GM12892 (cell line): ENCODE measurements around the gene CCR1.

ENCODE experiments used
- DNase-seq: peaks from one replicate; pipeline ENCODE4 v3.0.0; 2011; ENCODE audit not compliant: insufficient read length
- FAIRE-seq: peaks from 2 replicates; lab custom pipeline; 2011; peaks lifted over from hg19 to GRCh38; lab: Jason Lieb, UNC
- POLR2A ChIP-seq: IDR thresholded peaks from 2 replicates; pipeline ENCODE4 v1.6.1; 2011; ENCODE audit warnings: low read depth, low read length, control low read depth
- POLR2AphosphoS5 ChIP-seq: IDR thresholded peaks from 2 replicates; pipeline ENCODE4 v1.6.1; 2011; ENCODE audit warnings: low read depth, low read length, control low read depth
- TAF1 ChIP-seq: IDR thresholded peaks from 2 replicates; pipeline ENCODE4 v1.6.1; 2011; ENCODE audit warnings: low read depth, mild to moderate bottlenecking, control low read depth, low read length, borderline replicate concordance

Gene CCR1

DNA sequence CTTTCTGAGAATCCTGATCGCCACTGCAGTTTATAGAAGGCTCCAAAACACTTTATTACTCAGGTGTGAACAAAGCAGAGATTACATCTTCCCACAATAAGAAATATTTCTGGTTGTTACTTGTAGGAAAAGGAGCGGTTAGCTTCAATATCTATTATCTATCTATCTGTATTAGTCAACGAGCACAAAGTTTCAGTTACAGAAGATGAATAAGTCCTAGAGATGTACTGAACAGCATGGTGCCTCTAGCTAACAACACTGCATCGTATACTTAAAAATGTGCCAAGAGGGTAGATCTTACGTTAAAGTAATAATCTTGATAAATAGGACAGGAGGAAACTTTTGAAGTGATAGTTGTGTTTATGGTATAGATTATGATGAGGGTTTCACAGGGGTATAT, 23.2 kb upstream of the CCR1 start:
- DNase-seq, result no peak
- TF ChIP-seq POLR2AphosphoS5 (no peak), POLR2A (no peak), TAF1 (no peak)
- FAIRE-seq, result no peak

DNA sequence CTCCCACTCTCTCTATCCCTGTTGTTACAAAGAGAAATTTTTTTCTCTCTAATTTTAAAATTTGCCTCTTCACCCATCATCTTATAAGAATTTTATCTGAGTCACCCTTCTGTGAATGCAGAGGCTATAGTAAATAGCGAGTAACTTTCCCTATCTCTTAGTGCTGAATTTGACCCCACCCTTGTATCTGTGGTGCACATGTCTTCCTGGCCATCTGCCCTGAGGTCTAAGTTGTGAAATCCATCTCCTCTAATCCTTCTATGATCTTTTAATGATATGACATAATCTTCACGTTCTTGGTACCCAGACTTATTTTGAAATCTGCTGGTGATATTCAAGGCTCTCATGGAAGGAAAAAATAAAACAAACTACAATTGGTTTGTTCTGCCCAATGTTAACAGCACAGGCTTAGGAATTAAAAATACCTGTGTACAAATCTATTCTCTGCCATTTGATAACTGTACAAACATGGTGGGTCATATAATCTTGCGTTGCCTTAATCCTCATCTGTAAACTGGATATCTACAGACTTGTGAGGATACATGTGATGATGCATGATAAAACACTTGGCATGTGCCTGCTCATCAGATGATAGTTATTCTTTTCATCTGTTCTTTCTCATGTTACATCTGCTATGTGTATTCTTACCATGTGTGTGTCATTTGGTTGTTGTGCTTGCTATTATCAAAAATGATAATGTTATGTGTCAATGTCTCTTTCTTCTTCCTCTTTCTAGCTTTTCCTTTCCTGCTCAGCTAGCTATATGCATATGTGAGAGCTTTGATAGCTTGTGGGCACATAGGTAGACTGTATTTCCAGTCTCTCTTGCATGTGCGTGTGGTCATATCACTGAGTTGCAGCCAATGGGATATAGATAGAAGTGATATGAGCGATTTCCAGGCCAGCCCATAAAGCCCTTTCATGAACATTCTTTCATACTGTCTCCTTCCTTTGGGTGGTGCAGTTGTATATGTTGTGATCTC, 20.4 kb upstream of the CCR1 start:
- TF ChIP-seq POLR2A, result no peak
- TF ChIP-seq POLR2AphosphoS5, result no peak
- no peak for TF ChIP-seq TAF1
- FAIRE-seq (no peak), DNase-seq (no peak)

DNA sequence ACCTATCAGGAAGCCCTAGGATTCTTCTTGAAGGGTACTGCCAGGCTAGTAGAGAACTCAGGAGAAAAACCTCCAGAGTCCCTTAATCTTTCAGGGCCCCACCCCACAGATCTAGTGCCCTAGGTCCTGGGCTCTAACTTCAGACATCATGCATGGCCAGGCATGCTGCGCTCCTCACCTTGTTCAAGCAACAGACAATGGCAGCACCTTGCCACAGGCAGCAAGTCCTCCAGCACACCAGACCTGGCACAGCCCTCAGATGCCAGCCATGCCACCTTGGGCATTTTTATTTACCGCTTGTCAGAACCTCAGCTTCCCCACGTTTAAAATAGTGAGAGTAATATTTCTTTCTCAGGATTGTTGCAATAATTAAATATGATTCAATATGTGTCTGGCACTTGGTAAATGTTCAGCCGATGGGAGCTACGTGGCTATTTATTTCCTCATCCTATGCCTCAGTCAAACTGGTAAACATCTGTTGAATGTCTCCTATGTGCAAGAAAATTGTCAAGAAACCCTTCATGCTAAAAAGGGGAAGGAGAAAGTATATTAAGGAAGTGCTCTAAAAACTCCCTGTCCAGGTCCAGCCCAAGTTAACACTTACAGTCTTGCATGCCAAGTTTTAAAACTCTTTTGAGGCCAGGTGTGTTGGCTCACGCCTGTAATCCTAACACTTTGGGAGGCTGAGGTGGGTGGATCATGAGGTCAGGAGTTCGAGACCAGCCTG, 14.5 kb upstream of the CCR1 start:
- TF ChIP-seq POLR2A (no peak), POLR2AphosphoS5 (no peak), TAF1 (no peak)
- FAIRE-seq (no peak), DNase-seq (no peak)

DNA sequence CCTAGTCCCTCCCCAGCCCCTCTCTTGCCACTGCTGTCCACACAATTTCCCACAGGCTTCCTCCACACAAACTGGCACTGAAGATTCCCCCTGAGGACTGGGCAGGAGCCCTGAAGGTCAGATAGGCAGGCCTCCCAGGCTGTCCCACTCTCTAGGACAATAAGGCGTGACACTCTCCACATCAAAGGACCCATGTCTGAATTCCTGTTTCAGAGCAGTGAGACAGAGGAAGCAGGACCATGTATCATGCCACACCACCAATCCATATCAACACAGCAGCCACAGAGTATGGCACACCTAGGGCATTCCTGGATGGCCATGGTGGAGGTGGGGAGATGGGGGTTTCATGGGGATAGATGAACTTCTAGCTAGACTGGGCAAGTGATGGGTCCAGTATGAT, 13.8 kb upstream of the CCR1 start:
- no peak for DNase-seq
- TF ChIP-seq POLR2AphosphoS5, result no peak
- no peak for TF ChIP-seq TAF1
- TF ChIP-seq POLR2A, result no peak
- no peak for FAIRE-seq

DNA sequence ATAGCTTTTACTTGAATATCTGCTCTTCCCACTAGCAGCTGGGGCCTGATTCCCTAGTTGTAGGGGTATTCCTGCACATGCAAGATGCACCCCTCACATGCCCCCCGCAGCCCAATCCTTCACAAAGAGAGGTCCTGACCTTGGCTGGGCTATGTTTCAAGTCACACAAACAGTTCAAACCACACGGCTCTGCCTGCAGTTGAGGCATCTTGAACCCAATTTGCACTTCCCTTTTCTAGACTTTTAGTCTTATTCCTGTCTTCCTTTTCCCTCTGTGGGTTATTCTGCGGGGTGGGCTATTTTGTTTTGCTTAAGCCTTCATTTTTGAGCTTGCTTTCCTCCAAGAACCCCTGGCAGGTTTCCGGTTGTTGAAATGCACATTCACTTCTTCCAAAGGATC, 13.3 kb upstream of the CCR1 start:
- FAIRE-seq (no peak), DNase-seq (no peak)
- no peak for TF ChIP-seq POLR2AphosphoS5
- no peak for TF ChIP-seq TAF1
- TF ChIP-seq POLR2A, result no peak

DNA sequence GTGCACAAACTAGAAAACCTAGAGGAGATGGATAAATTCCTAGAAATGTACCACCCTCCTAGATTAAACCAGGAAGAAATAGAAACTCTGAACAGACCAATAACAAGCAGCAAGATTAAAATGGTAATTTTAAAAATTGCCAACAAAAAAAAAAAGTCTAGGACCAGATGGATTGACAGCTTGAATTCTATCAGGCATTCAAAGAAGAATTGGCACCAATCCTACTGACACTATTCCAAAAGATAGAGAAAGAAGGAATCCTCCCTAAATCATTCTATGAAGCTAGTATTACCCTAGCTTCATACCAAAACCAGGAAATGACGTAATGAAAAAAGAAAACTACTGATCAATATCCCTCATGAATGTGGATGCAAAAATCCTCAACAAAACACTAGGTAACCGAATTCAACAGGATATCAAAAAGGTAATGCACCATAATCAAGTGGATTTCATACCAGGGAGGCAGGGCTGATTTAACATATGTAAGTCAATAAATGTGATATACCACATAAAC, 10.1 kb upstream of the CCR1 start:
- TF ChIP-seq POLR2AphosphoS5, result no peak
- TF ChIP-seq POLR2A, result no peak
- TF ChIP-seq TAF1, result no peak
- no peak for DNase-seq
- FAIRE-seq, result no peak

DNA sequence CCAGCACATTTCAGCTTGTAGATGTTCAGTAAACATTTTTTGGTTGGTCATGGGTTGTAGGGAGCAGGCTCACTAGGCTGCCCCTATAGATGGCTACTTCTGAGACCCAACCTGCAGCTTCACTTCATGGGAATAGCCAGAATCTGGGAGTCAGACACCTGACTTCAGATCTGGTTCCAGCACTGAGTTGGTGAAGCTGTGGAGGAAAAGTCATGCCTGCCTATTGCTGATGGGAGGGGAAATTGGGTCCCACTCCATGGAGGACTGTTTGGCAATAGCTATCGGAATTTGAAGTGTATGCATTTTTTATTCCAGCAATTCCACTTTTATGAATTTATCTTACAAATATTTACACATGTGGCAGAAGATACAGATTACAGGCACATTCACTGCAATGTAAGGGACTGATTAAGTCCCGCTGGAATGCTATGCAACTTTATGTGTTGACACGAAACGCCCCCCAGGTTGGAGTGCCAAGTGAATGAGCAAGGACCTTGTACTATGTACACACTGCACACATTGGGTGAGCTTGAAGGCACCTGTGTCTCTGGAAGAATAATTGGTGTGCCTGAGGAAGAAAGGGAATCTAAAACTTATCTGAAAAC, 7.8 kb upstream of the CCR1 start:
- FAIRE-seq (no peak), DNase-seq (no peak)
- TF ChIP-seq POLR2AphosphoS5 (no peak), POLR2A (no peak), TAF1 (no peak)

DNA sequence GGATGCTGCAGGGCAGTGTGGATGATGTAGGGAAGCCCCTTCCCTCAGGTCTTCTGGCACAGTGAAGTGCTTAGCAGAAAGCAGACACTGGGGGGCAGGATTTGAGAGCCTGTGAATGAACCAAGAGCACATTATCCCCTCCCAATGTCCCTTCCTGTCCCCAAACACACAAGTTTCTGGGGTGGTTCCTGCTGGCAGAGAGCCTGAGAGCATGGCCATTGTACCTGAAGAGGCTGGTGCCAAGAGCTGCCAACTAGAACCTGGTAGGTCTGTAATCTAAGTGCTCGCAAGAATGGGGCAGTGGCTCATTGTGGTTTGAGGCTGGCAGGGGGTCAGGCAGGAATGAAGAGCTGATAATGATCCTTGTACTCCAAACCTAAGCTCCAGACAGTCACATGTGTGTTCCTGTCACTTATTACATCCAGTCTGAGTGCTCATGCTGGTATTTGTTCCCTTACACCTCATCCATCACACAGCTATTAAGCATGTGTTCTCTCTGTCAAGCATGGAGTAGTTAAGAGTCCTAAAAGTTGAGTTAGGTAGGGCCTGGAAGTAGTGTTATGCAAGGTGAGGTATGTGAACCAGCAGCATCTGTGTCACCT, 6.7 kb upstream of the CCR1 start:
- FAIRE-seq (peak; percentile 69), DNase-seq (no peak)
- no peak for TF ChIP-seq TAF1

DNA sequence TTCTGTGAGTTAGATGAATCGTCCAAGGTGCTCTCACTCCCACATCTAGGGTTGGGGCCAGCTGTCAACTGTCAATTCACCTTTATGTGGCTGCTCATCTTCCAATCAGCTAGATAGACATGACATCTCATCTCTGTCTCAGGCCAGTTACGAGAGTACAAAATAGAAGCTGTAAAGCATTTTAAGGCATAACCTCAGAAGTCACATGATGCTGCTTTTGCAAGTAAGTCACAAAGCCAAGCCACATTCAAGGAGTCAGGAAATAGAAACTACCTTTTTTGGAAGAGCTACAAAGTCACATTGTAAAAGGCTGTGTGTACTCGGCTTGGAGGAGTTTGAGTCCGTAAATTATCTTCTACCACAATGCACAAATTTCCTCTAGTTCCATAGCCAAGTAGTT, 5.1 kb upstream of the CCR1 start:
- FAIRE-seq (no peak), DNase-seq (no peak)
- TF ChIP-seq TAF1, result no peak
- TF ChIP-seq POLR2A, result no peak
- no peak for TF ChIP-seq POLR2AphosphoS5

DNA sequence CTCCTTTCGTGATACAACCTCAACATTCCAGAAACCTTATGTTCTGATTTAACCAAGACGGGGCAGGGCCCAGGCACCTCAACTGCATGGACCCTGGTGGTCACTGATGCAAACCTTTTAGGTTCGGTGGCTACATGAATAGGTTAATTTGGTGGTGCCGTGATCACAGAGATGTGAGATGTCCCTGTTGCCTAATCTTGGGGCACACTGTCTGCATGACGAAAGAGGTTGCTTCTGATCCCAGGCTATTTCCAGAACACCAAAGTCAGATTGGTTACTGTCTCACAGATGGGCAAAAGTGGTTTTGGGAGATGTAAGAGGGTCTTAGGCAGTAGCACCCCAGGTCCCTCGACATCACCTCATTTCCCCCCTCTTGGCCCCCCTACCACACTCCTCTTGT, 4.0 kb upstream of the CCR1 start:
- no peak for FAIRE-seq
- TF ChIP-seq TAF1 (no peak), POLR2A (no peak), POLR2AphosphoS5 (no peak)
- no peak for DNase-seq
